GM12874 (cell line): ENCODE data around the gene CYP19A1.

ENCODE experiments used
- CTCF ChIP-seq: IDR thresholded peaks from 2 replicates; pipeline ENCODE4 v1.5.1; 2011; ENCODE audit warnings: low read depth, mild to moderate bottlenecking, control low read depth, low read length, moderate library complexity; ENCODE audit not compliant: insufficient read depth

The CYP19A1 gene

GRCh38 chr15:51348688-51349087 lies 10.3 kb upstream of the CYP19A1 start:
- no peak for TF ChIP-seq CTCF

- no peak for TF ChIP-seq CTCF
Measured at GRCh38 chr15:51346136-51346535, 7.7 kb upstream of the CYP19A1 start.

- no peak for TF ChIP-seq CTCF
Measured at GRCh38 chr15:51343466-51343865, 5.1 kb upstream of the CYP19A1 start.

GRCh38 chr15:51342227-51342999 lies 4.0 kb upstream of the CYP19A1 start:
- TF ChIP-seq CTCF: no peak

- TF ChIP-seq CTCF: no peak
Measured at GRCh38 chr15:51341366-51342226, 3.2 kb upstream of the CYP19A1 start, which contains the start of gene GLDN. GLDN (plus strand) TSS chr15:51341655; CDS start chr15:51341685, 30 bp downstream.

GRCh38 chr15:51335538-51336410 lies 2.6 kb downstream of the CYP19A1 start:
- no peak for TF ChIP-seq CTCF
